Fibroblast of skin of right quadriceps (primary cell): ENCODE data around the gene SLC25A41.
A peak's percentile ranks its signal among the peaks of the same experiment; 100 is the strongest.
"Not testable (repeated sequence)": the region's sequence is repeated elsewhere in the genome, so short reads cannot be mapped to it uniquely, and the experiment has no call there.

ENCODE experiments used
- DNase-seq: peaks from one replicate; pipeline ENCODE4 v3.0.0-alpha.2; 2013

The SLC25A41 gene

DNA sequence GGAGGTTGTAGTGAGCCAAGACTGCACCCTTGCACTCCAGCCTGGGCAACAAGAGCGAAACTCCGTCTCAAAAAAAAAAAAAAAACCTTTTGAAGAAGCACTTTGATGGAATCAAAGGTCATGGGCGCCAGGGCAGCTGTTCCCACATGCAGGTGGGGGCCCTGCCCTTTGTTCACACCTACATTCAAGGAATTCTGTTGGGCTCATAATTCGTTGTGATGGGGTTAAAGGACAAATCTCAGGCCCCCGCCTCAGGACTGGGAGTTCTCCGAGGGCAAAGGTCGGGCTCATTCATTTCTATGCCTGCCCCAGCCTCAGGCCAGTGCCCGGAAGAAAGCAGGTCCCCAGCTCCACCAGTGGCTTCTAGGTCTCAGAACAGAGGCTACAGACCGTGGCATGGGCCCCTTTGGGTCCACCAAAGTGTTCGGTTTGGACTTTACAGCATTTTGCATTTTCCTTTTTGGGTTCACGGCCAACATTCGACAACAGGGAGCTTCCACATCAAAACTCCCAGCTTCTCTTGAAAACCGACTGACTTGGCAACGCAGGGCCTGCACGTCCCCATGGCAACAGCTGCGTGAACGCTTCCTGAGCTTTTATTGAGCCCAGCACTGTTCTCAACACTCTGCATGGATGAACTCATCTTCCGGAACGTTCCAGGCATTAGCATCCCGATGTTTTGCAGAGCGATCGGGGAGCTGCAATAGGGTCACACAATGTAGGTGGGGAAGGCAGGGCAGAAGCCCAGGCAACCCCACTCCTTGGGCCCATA lies 30.5 kb downstream of the SLC25A41 start:
- peak; percentile 71 for DNase-seq

DNA sequence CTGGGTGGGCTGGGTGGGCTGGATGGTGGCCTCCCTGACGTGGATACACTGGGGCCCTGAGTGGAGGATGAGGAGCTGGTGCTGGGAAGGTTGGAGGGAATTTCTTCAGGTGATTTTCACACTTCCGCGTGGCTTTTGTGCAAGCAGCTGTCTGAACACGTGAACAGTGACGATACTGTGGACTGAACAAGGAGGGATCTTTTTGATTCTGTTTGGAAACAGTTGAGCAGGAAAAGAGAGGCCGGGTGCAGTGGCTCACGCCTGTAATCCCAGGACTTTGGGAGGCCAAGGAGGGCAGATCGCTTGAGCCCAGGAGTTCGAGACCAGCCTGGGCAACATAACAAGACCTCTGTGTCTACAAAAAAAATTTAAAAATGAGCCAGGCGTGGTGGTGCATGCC lies 31.5 kb downstream of the SLC25A41 start:
- DNase-seq, result no peak

DNA sequence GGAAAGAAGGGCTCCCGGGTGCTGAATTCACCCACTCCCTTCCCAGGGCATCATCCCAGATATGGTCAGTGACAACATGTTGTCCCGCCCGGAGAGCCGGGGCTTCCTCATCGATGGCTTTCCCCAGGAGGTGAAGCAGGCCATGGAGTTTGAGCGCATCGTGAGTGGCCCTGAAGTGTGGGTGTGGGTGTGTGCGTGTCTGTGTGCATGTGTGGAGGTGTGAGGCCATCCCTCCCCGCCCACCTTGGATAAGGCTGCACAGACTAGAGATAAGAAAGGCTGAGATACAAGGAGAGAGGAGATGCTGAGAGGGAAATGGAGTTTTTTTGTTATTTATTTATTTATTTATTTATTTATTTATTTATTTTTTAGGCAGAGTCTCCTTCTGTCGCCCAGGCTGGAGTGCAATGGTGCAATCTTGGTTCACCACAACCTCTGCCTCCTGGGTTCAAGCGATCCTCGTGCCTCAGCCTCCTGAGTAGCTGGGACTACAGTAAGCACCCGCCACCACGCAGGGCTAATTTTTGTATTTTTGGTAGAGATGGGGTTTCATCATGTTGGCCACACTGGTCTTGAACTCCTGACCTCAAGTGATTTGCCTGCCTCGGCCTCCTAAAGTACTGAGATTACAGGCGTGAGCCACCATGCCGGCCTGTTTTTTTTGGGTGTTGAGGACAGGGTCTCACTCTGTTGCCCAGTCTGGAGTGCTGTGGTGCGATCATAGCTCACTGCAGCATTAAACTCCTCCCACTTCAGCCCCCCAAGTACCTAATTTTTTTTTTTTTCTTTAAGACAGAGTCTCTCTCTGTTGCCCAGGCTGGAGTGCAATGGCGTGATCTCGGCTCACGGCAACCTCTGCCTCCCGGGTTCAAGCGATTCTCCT lies 33.3 kb downstream of the SLC25A41 start:
- DNase-seq, result not testable (repeated sequence)

DNA sequence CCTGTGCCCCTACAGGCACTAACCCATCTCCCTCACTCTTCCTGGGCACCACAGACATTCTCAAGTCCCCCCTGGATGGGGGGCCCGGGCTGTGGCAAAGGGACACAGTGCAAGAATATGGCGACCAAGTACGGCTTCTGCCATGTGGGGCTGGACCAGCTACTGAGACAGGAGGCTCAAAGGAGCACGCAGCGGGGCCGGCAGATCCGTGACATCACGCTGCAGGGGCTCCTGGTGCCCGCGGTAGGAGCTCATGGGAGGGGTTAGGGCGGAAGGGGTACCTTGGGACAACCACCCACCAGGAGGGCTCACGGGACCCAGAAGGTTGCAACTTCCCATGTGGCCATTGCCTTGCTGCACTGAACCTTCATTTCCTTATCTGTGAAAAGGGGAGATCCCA lies 37.3 kb downstream of the SLC25A41 start:
- no peak for DNase-seq

DNA sequence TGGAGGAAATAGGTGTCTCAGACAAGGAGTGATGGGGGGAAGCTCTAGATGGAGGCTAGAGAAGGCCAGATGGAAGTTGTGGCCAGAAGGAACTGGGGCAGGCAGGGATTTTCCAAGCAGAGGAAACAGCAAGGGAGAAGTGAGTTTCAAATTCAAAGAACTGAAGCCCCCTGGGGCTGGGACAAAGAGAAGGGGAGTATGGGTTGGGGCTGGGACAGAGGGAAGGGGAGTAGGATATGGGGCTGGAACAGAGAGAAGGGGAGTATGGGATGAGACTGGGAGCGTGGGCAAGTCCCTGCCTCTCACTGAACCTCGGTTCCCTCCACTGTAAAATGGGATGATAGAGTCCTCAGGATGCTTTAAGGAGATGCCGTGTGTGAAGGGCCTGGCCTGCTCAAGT lies 38.7 kb downstream of the SLC25A41 start:
- no peak for DNase-seq

DNA sequence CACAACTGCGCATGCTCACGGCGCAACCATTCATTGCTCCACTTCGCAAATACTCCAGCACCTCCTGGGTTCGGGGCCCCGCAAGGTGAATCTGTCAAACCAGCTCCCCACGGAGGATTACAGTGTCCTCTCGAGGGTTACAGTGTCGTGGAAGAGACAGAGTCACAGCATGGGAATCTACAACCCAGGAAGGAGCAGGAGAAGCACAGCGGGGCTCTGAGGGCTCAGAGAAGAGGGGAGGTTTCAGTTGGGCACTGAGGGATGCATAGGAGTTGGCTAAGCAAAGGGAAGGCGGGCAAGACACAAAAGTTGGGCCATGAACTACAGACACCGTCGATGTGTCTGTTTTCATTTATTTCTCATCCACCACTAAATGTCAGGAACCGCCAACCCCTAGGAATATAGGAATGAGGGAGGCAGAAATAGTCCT lies 39.6 kb downstream of the SLC25A41 start:
- no peak for DNase-seq

DNA sequence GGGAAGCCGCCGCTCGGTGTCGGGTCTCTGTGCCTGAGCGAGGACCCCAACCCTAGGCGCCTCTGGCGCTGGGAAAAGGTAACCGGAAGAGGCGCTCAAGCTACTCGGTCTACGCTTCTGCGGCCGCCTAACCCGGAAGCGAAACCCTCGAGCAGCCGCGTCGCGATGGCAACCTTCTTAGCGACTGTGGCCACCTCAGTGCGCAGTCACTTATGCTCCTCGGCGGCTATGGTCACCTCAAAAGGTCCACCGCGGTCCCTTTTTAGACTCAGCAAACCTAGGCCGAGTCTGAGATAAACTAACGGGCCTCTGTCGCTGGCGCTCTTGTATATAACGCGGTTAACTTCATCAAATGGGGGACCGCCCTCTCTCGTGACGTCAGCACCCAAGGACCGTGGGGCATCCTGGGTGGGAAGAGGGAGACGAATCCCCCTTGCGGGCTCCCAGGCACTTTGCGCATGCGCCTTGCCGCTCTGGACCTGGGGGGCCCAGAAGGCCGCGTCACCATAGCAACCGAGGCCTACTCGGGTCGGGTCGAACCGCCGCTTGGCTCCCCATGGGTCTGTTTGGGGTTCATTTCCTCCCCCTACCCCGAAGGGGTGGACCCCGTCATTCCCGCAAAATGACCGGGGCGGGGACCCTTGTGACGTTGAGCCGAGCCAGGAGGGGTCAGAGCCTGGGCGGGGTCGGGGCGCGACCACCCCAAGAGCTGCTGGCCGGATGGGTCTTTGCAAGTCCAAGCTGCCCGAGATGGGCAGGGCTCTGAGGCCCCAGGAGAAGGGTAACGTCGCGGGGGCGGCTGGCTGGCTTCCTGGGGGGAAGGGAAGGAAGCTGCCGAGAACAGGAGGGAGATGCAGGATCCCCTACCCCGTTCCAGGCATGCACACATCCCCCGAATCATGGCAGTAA lies 40.2 kb downstream of the SLC25A41 start, which contains the start of gene GTF2F1:
Gene GTF2F1 (minus strand): TSS at position 91 of the 909 bp plus-strand sequence. CDS start 169 bp downstream, outside the sequence.
- peak; percentile 97 for DNase-seq

DNA sequence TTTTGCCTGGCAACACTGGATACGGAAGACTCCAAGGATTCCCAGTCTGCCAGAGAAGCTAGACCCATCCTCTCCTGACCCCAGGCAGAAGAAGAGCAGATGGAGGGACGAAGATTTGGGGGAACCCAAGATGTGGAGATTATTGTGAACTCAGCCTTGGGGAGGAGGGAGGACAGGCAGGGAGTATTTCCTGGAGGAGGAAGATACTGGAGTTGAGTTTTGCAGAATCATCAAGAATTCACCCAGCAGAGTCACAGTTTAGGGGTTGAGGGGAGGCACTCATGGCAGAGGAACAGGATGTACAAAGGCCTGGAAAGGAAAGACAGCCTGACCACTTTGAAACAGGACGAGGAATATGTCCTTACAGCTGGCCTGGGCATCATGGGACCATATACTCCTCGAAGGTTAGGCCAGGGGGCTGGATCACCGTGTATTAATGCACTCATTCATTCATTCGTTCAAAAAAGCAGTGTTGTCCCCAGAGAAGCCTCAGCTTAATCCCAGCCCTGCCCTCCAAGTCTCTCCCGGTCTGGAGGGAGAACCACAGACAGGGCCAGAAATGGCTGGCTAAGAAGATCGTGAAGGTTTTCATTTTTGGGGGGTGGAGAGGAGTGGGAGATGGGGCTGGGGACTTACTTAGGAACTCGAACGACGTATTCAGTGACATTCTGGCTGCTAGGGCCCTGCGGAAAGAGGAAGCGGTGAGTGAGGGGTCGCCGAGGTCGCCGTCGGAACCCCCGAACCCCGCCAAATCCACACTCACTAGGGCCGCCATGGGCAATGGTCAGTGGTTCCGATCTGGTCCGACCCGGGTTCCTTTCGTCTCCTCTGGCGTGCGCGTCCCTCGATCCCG lies 41.1 kb downstream of the SLC25A41 start:
- no peak for DNase-seq

DNA sequence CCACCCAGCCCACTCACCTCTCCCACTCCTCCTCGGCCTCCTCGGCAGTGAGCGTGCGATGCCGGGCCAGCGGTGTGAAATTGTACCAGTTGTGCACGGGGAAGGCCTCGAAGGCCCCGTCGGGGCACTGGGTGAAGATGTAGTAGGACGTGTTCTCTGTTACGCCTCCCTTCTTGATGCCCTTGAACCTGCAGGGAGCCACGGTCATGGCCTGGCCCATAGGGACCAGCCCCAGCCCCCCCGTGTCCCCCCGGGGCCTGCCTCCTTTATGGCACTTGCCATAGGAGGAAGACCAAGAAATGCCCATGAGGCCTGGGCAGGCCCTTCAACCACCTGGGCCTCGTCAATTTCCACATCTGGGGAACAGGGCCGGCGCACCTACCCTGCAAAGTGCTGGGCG lies 46.2 kb downstream of the SLC25A41 start:
- no peak for DNase-seq

DNA sequence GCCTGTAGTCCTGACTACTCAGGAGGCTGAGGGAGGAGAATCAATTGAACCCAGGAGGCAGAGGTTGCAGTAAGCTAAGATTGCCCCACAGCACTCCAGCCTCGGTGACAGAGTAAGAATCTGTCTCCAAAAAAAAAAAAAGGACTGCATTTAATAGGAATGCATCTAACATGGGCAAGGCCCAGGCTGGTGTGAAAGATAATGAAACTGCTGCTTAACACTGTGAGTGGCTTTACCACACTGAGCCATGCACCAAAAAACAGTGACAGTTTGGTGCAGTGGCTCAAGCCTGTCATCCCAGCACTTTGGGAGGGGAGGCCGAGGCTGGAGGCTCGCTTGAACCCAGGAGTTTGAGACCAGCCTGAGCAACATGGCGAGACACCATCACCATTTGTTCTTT lies 49.2 kb downstream of the SLC25A41 start:
- DNase-seq, result no peak

DNA sequence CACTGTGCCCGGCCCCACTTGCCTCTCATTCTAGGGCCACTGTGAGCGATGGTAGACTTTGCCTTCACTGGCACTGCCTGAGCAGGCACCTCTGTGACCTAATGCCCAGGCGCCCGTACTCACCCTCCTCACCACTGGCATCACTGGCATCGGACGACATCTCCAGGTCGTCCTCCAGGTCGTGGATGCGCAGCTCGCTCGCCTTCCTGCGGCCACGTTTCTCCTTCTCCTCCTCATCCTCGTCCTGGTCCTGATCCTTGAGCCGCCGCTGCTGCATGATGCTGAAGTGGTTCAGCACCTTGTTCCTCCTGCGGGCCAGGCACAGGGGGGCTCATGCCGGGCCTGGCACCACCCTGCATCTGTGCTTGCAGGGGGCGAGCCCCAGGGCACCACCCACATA lies 50.4 kb downstream of the SLC25A41 start:
- no peak for DNase-seq

DNA sequence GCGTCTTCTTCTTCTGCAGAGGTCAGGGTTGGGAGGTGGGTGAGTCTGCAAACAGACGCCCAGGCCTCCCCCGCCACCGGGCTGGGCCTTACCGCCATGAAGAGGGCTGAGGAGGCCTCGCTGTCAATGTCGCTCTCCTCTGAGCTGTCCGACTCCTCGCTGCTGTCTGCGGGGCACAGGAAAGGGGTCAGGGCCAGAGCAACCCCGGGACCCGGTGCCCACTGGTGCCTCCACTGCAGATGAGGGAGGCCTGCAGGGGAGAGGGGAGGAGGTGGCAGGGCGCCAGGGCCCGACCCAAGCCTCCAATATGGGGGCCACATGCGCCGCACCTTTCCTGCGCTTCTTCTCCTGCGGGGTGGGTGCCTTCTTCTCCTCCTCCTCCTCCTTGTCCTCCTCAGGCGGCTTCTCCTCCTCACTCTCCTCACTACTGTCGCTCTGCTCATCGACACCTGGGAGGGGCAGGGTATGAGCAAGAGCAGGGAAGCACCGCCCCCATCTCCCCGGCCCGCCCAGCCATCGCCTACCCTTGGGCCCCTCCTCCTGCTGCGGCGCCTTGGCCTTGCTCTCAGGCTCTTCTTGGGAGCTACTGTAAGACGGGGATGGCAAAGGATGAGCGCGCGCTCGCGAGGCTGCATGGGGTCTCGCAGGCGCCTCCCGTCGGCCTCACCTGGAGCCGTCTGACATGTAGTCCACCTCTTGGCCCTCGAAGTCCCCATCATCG lies 52.4 kb downstream of the SLC25A41 start:
- no peak for DNase-seq

DNA sequence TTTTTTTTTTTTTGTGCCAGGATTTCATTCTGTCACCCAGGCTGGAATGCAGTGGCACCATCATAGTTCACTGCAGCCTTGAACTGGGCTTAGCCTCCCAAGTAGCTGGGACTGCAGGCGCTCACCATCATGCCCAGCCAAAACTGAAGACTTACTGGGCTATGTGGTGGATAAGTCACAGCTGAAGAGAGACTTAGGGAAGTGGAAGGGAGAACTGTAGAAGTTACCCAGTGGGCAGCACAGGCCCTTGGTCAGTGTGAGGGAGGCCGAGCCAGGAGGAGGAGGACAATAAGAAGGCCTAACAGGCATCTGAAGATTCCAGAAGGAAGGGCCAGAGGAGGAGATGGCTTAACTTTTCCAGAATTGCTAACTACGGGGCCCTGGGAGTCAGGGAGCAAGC lies 53.8 kb downstream of the SLC25A41 start:
- no peak for DNase-seq

DNA sequence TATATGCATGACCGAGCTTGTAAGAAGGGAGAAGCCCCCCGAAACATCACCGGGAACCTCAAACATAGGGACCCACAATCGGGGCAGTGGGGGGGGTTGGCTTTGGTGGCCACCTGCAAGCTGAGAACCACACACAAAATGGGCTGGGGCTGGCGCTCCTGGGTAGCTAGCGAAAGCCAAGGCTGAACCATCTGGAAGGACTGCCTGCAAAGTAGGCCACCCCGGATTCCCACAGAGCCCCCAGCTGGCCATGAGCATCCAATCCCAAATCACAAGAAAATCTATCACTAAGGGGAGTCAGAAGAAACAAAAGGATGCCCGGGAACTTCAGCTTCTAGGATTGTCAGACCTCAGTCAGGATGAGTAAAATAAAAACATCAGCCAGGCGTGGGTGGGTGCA lies 55.1 kb downstream of the SLC25A41 start:
- no peak for DNase-seq

DNA sequence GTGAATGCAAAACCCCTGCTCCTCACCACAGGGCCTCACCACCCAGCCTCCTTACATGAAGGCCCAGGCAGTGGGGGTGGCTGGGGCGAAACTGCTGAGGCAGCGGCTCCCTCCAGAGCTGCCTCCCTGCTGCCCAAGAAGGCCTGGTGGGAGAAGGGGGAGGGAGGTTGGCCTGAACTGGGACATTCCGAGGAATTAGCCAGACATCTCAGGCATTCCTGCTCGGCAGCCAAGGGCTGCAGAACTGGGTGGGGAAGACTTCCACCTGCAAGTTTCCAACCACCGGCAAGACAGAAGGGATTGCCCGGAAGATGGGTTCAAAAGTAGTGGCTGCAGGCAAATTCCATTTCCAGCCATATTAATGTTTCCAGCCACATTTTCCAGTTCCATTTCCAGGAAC lies 55.5 kb downstream of the SLC25A41 start:
- DNase-seq, result peak; percentile 73

DNA sequence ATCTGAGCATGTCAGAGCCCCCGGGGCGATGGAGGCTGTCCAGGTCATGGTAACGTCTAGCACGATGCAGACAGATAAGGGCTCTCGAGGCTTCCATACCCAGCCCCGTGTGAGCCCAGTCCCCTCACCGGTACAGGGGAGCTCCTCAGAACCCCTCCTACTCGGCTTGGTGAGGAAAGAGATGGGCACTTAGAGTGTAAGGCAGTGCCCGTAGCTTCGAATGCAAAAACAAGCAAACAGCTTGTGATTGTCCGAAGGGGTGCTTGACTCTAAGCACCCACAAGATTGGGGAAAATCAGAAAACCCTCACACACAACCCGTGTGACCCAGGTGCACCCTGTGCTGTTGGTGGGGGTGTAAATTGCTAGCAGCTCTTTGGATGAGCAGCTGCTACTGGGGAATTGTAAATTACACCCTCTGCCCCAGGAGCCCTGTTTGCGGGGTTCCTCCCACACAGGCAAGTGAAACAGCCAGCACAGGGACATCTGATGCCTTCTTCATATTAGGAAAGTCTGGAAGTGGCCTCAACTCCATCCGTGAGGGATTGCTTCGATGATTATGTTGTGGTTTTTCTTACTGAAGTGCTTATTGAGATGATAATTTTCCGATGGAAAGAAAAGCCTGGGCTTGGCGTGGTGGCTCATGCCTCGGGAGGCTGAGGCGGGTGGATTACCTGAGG lies 56.9 kb downstream of the SLC25A41 start:
- DNase-seq, result no peak
